ENCODE data around the gene LRRTM4. TPM values are rescaled to one million over a fixed set of nuclear protein-coding genes. Genes with fewer than 3 reads are reported as not detected.

Gene LRRTM4
- polyA plus RNA-seq, 2 of the 4 experiments (the other 2 are of a cell fraction), result 0.03 TPM; not detected in 1

GRCh38 chr2:77001895-77002294 is 520.3 kb downstream of the LRRTM4 start:
- peak; percentile 83 for TF ChIP-seq MAFK (IDR thresholded peaks at IDR 0.05; ENCODE audit: partially characterized antibody)
- TF ChIP-seq HDAC2 (IDR thresholded peaks at IDR 0.05), result no peak
- TF ChIP-seq NFE2L2 (conservative IDR thresholded peaks at IDR 0.05; ENCODE audit: low read length), result peak; percentile 52
- TF ChIP-seq GATA3 (IDR thresholded peaks at IDR 0.05; ENCODE audit: borderline replicate concordance), result no peak
- DNase-seq (ENCODE audit: low read depth in 1 of 2, low spot score in 1 of 2) (no peak), ATAC-seq (no peak), FAIRE-seq (no peak)
- Histone ChIP-seq H3K27ac (no peak overlapping the region), H3K9me3 (no peaks in the 10 kb centered on the region), H3K4me3 (no peak overlapping the region), H3K4me1 (no peaks in the 10 kb centered on the region), H3K4me2 (no peak overlapping the region)
- WGBS (ENCODE audit: missing lambda C conversion rate), result 49% methylated on average over 1 of the region's 1 CpG
- POLR2A ChIA-PET, result no interaction called here
- CTCF ChIA-PET, result no interaction called here

- CTCF ChIA-PET, result no interaction called here
- no peak for ATAC-seq
- Histone ChIP-seq H3K27ac (no peak overlapping the region), H3K4me1 (no peaks in the 10 kb centered on the region), H3K9me3 (no peaks in the 10 kb centered on the region), H3K4me2 (no peak overlapping the region), H3K4me3 (no peak overlapping the region)
- TF ChIP-seq FOSL2 (IDR thresholded peaks at IDR 0.05), result no peak
- peak; percentile 33 for TF ChIP-seq FOSL2 (CRISPR knock-in tag; IDR thresholded peaks at IDR 0.05)
- no peak for TF ChIP-seq FOSB (CRISPR knock-in tag; IDR thresholded peaks at IDR 0.05)
- TF ChIP-seq CTCF (IDR thresholded peaks at IDR 0.05), result no peak
- TF ChIP-seq KDM1A (IDR thresholded peaks at IDR 0.05; ENCODE audit: low read depth), result no peak
- 25% methylated on average over 3 of the region's 3 CpGs for WGBS (ENCODE audit: missing lambda C conversion rate)
- POLR2A ChIA-PET, result no interaction called here
- DNase-seq (ENCODE audit: low read depth in 1 of 2, low spot score in 1 of 2), result no peak
- no peak for FAIRE-seq
Observed at GRCh38 chr2:76998704-76999103, 523.5 kb downstream of the LRRTM4 start.

GRCh38 chr2:76998152-76998551 is 524.0 kb downstream of the LRRTM4 start:
- H3K27ac ChIP-seq, result no peak overlapping the region
- no peak for DNase-seq (ENCODE audit: low read depth in 1 of 2, low spot score in 1 of 2)
- no peaks in the 10 kb centered on the region for H3K4me1 ChIP-seq
- H3K4me2 ChIP-seq, result no peak overlapping the region
- no peak for FAIRE-seq
- ChIA-PET POLR2A (no interaction called here), CTCF (no interaction called here)
- no peak overlapping the region for H3K4me3 ChIP-seq
- no peak for ATAC-seq
- no peaks in the 10 kb centered on the region for H3K9me3 ChIP-seq
- TF ChIP-seq CTCF (IDR thresholded peaks at IDR 0.05), result no peak
- TF ChIP-seq HOXA7 (CRISPR knock-in tag; IDR thresholded peaks at IDR 0.05), result no peak
- TF ChIP-seq NR3C1 (IDR thresholded peaks at IDR 0.05), result no peak
- no peak for TF ChIP-seq PHF8 (IDR thresholded peaks at IDR 0.05; ENCODE audit: borderline replicate concordance, low read depth)
- TF ChIP-seq NPAS2 (CRISPR knock-in tag; IDR thresholded peaks at IDR 0.05; ENCODE audit: borderline replicate concordance), result no peak
- TF ChIP-seq RCOR1 (IDR thresholded peaks at IDR 0.05; ENCODE audit: low read depth, low read length), result no peak
- TF ChIP-seq KDM5A (IDR thresholded peaks at IDR 0.05), result no peak
- TF ChIP-seq BHLHE40 (IDR thresholded peaks at IDR 0.05; ENCODE audit: low read depth, low read length), result no peak
- no peak for TF ChIP-seq TP53 (CRISPR knock-in tag; IDR thresholded peaks at IDR 0.05)
- TF ChIP-seq BCL3 (IDR thresholded peaks at IDR 0.05), result no peak
- TF ChIP-seq HDAC2 (IDR thresholded peaks at IDR 0.05), result no peak
- no peak for TF ChIP-seq MAZ (IDR thresholded peaks at IDR 0.05; ENCODE audit: borderline replicate concordance, low read depth, low read length)
- TF ChIP-seq ELK1 (IDR thresholded peaks at IDR 0.05; ENCODE audit: low read depth, low read length), result no peak
- TF ChIP-seq RARB (CRISPR knock-in tag; IDR thresholded peaks at IDR 0.05), result no peak
- TF ChIP-seq E2F6 (IDR thresholded peaks at IDR 0.05; ENCODE audit: borderline replicate concordance, low read depth), result no peak
- TF ChIP-seq REST (IDR thresholded peaks at IDR 0.05), result no peak
- no peak for TF ChIP-seq FOXS1 (CRISPR knock-in tag; IDR thresholded peaks at IDR 0.05)
- TF ChIP-seq HES2 (IDR thresholded peaks at IDR 0.05), result no peak
